ENCODE results near the gene TASL.

DNA sequence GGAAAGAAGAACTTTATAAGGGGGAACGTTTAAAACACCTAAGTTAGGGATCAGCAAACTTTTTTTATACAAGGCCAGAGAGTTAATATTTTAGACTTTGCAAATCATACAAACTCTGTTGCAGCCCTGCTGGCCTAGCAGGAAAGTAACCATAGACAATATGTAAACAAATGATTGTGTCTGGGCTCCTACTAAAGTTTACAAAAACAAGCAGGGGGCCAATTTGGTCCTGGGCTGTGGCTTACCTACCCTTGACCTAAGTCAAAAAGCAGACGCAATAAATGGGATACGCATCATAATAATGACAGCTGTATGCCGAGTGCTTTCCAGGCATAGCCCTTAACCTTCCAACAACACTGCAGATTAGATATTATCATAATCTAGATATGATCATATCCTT, 4.9 kb downstream of the TASL start:
- TF ChIP-seq EZH2 (IDR thresholded peaks at IDR 0.05): no peak
- TF ChIP-seq, protein P1, sequence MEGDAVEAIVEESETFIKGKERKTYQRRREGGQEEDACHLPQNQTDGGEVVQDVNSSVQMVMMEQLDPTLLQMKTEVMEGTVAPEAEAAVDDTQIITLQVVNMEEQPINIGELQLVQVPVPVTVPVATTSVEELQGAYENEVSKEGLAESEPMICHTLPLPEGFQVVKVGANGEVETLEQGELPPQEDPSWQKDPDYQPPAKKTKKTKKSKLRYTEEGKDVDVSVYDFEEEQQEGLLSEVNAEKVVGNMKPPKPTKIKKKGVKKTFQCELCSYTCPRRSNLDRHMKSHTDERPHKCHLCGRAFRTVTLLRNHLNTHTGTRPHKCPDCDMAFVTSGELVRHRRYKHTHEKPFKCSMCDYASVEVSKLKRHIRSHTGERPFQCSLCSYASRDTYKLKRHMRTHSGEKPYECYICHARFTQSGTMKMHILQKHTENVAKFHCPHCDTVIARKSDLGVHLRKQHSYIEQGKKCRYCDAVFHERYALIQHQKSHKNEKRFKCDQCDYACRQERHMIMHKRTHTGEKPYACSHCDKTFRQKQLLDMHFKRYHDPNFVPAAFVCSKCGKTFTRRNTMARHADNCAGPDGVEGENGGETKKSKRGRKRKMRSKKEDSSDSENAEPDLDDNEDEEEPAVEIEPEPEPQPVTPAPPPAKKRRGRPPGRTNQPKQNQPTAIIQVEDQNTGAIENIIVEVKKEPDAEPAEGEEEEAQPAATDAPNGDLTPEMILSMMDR (IDR thresholded peaks at IDR 0.05): no peak
